ENCODE measurements around the gene C11orf16. TPM values are rescaled to one million over a fixed set of nuclear protein-coding genes. Genes with fewer than 3 reads are reported as not detected.

Gene C11orf16
- total and polyA plus RNA-seq, 8 donors = not detected

DNA sequence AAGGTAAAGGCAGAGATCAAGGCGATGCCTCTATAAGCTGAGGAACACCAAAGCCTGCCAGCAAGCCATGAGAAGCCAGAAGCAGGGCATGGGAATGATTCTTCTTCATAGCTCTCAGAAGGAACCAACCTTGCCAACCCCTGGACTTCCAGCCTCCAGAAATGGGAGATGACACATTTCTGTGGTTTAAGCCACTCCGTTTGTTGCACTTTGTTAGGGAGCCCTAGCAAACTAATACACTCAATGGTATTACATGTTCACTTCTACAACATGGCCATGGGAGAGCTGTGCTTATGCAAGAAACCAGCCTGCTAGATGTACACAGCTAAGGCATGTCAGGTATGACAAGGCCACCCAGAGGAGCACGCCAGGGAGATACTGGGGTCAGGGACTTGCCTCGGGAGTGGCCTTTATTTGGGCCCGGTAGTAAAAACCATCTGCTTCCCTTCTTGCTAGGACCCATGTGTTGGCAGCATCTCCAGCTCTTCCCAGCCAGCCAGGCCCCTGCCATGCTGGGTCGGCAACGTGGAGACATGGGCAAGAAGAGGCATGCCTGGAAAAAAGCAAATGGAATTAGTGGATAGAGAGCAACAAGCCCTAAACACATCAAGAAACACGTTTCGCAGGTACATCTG is 3.6 kb downstream of the C11orf16 start:
- no peak overlapping the region for H3K4me3 ChIP-seq
- FAIRE-seq (no peak), DNase-seq (no peak), ATAC-seq (no peak)
- no peaks in the 10 kb centered on the region for H3K36me3 ChIP-seq
- intact Hi-C loops (cut with DNase I) = no loop called here
- TF ChIP-seq, protein P1, sequence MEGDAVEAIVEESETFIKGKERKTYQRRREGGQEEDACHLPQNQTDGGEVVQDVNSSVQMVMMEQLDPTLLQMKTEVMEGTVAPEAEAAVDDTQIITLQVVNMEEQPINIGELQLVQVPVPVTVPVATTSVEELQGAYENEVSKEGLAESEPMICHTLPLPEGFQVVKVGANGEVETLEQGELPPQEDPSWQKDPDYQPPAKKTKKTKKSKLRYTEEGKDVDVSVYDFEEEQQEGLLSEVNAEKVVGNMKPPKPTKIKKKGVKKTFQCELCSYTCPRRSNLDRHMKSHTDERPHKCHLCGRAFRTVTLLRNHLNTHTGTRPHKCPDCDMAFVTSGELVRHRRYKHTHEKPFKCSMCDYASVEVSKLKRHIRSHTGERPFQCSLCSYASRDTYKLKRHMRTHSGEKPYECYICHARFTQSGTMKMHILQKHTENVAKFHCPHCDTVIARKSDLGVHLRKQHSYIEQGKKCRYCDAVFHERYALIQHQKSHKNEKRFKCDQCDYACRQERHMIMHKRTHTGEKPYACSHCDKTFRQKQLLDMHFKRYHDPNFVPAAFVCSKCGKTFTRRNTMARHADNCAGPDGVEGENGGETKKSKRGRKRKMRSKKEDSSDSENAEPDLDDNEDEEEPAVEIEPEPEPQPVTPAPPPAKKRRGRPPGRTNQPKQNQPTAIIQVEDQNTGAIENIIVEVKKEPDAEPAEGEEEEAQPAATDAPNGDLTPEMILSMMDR (IDR thresholded peaks at IDR 0.05) = no peak
- no peaks in the 10 kb centered on the region for H3K4me1 ChIP-seq
- no peaks in the 10 kb centered on the region for H3K27me3 ChIP-seq
- no peak overlapping the region for H3K27ac ChIP-seq
- H3K9me3 ChIP-seq = no peaks in the 10 kb centered on the region
- WGBS, 2 donors = 84 to 85% methylated on average over 9 of the region's 9 CpGs

DNA sequence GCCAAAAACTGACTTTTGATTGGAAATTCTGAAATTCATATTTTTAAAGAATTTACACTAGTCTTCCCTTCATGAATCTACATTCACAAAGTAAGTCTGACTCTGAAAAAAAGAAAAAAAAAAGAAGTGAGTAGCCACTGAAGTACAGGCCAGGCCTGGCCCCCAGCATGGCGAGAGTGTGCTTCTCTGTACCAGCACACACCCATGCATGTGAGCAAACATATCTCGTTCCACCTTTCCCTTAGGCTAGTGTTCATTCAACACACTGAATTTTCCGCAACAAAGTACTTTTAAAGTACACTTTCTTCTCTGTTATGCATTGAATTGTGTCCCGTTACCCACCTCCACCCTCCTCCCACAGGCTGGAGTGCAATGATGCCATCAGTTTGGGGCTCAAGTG is 4.5 kb downstream of the C11orf16 start:
- no peak for ATAC-seq
- 88 to 90% methylated on average over 4 of the region's 4 CpGs for whole genome bisulfite sequencing, 2 donors
- intact Hi-C loops (cut with DNase I) = no loop called here

DNA sequence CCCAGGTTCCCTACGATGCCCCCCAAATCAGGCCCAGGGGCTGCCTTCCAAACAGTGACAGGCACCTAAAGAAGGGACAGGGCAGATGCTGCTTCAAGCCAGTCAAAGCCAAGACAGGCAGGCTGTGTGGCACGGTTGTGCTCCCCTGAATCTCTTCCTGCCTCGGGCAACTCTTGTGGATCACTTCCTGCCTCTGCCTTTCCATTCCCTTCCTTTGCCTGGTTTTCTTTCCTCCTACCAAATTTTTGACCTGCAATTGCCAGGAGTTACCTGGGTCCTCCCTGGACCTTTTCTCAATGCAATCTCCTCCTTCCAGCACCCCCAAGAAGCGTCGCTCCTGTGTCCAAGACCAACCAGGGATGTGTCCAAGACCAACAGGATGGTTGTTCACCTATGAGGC is 5.5 kb downstream of the C11orf16 start:
- Histone ChIP-seq H3K4me3 (no peak overlapping the region), H3K27me3 (no peaks in the 10 kb centered on the region), H3K4me1 (no peaks in the 10 kb centered on the region), H3K27ac (no peak overlapping the region), H3K36me3 (no peaks in the 10 kb centered on the region), H3K9me3 (no peaks in the 10 kb centered on the region)
- intact Hi-C loops (cut with DNase I) = no loop called here
- no peak for DNase-seq
- WGBS, 2 donors = 82 to 90% methylated on average over 5 of the region's 5 CpGs
- TF ChIP-seq, protein P1 (IDR thresholded peaks at IDR 0.05) = no peak
- ATAC-seq = no peak
- no peak for FAIRE-seq

More for the DNA sequence above, 4.5 kb downstream of the C11orf16 start:
- Histone ChIP-seq H3K36me3 (no peaks in the 10 kb centered on the region), H3K9me3 (no peaks in the 10 kb centered on the region), H3K27me3 (no peaks in the 10 kb centered on the region), H3K4me1 (no peaks in the 10 kb centered on the region), H3K27ac (no peak overlapping the region), H3K4me3 (no peak overlapping the region)
- DNase-seq (no peak), FAIRE-seq (no peak)
- TF ChIP-seq, protein P1 (IDR thresholded peaks at IDR 0.05) = no peak

DNA sequence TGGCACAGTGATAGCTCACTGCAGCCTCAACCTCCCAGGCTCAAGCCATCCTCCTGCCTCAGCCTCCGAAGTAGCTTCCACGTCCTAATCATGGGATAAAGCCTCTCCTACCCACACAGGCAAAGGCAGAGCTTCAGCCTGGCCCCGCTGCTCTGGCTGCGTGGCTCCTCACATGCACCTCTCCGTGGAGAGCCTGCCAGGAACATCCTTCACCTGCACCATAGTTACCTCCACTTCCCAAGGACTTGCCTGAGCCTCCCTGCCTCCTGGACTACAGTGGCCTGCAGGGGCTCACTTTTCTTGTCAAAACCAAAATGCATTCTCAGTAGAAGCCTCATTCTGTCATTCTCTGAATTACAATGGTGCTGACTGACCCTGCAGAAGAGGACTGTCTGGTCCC is 6.5 kb downstream of the C11orf16 start:
- H3K4me1 ChIP-seq = no peaks in the 10 kb centered on the region
- H3K27me3 ChIP-seq = no peaks in the 10 kb centered on the region
- H3K9me3 ChIP-seq = no peaks in the 10 kb centered on the region
- no peak overlapping the region for H3K27ac ChIP-seq
- H3K4me3 ChIP-seq = no peak overlapping the region
- TF ChIP-seq, protein P1 (IDR thresholded peaks at IDR 0.05) = no peak
- no peak for ATAC-seq
- H3K36me3 ChIP-seq = peaks cover 0 to 6% (median 0%) of the 10 kb centered on the region in 3 donors
- FAIRE-seq = no peak
- intact Hi-C loops (cut with DNase I) = no loop called here
- no peak for DNase-seq
- 85 to 92% methylated on average over 5 of the region's 5 CpGs for WGBS, 2 donors

DNA sequence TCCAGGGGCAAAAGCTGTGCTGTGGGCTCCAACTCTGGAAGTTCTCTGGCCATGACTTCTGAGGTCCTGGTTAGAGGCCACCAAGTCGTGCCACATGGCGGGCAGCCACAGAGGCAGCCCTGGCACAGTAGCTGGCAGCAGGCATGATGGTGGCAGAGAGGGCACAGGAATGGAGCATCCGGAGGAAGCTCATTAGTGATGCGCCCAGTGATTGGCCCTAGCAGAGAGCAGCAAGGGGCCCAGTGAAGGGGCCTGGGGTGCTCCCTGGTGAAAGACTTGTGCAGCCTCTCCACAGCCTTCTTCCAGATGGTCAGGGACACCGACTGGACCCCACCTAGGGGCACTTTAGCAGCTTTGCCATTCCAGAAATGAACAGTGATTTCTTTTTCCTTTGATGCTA is 7.0 kb downstream of the C11orf16 start:
- TF ChIP-seq, protein P1 (IDR thresholded peaks at IDR 0.05) = no peak
- intact Hi-C loops (cut with DNase I) = no loop called here
- Histone ChIP-seq H3K27ac (no peak overlapping the region), H3K9me3 (no peaks in the 10 kb centered on the region), H3K4me3 (no peak overlapping the region), H3K4me1 (no peaks in the 10 kb centered on the region), H3K36me3 (peaks cover 0 to 6% (median 0%) of the 10 kb centered on the region in 3 donors), H3K27me3 (no peaks in the 10 kb centered on the region)
- 82 to 90% methylated on average over 5 of the region's 5 CpGs for WGBS, 2 donors
- no peak for FAIRE-seq
- no peak for ATAC-seq
- DNase-seq = no peak
